ENCODE results near the gene TPX2. TPM values are rescaled to one million over a fixed set of nuclear protein-coding genes. Genes with fewer than 3 reads are reported as not detected.
A peak's percentile ranks its signal among the peaks of the same experiment; 100 is the strongest.

The TPX2 gene
- total RNA-seq: 16.2 and 18.5 TPM in 2 replicates

GRCh38 chr20:31738729-31739549 is at the start of gene TPX2:
TSS of gene TPX2 (plus strand) at chr20:31739290. CDS start at chr20:31757477, 18,187 bp downstream.
- Histone ChIP-seq H3K4me1 (ENCODE audit: insufficient read depth, low read length) (peaks cover 21% of the 10 kb centered on the region), H3K4me2 (ENCODE audit: insufficient read depth, low read length) (peak within 1 kb of the TSS; percentile 94), H3K27me3 (ENCODE audit: insufficient read depth, low read length) (no peaks in the 10 kb centered on the region), H3K36me3 (ENCODE audit: insufficient read depth, low read length) (peaks cover 4% of the 10 kb centered on the region), H2AFZ (ENCODE audit: low read length) (peak within 1 kb of the TSS; percentile 82), H3K9me3 (ENCODE audit: low read depth, low read length) (no peaks in the 10 kb centered on the region), H3K27ac (ENCODE audit: low read depth, low read length) (peak within 1 kb of the TSS; percentile 92), H3K4me3 (ENCODE audit: insufficient read depth, low read length) (peak within 1 kb of the TSS; percentile 83), H3K79me2 (ENCODE audit: insufficient read depth, low read length) (peaks cover 52% of the 10 kb centered on the region), H4K20me1 (ENCODE audit: insufficient read depth, low read length) (no peaks in the 10 kb centered on the region)
- TF ChIP-seq CTCF (IDR thresholded peaks at IDR 0.05; ENCODE audit: extremely low read depth, low read depth, low read length): peak; percentile 4
- DNase-seq (ENCODE audit: insufficient read length, low spot score, missing footprints): peak; percentile 95

- peaks cover 8% of the 10 kb centered on the region for H4K20me1 ChIP-seq (ENCODE audit: insufficient read depth, low read length)
- H3K27ac ChIP-seq (ENCODE audit: low read depth, low read length): no peak overlapping the region
- peaks cover 42% of the 10 kb centered on the region for H3K36me3 ChIP-seq (ENCODE audit: insufficient read depth, low read length)
- H3K9me3 ChIP-seq (ENCODE audit: low read depth, low read length): no peaks in the 10 kb centered on the region
- H3K4me2 ChIP-seq (ENCODE audit: insufficient read depth, low read length): no peak overlapping the region
- H3K4me1 ChIP-seq (ENCODE audit: insufficient read depth, low read length): peaks cover 22% of the 10 kb centered on the region
- no peak for DNase-seq (ENCODE audit: insufficient read length, low spot score, missing footprints)
- H3K27me3 ChIP-seq (ENCODE audit: insufficient read depth, low read length): no peaks in the 10 kb centered on the region
- H3K79me2 ChIP-seq (ENCODE audit: insufficient read depth, low read length): peaks cover 93% of the 10 kb centered on the region
- no peak for TF ChIP-seq CTCF (IDR thresholded peaks at IDR 0.05; ENCODE audit: extremely low read depth, low read depth, low read length)
- H2AFZ ChIP-seq (ENCODE audit: low read length): no peak overlapping the region
- H3K4me3 ChIP-seq (ENCODE audit: insufficient read depth, low read length): no peak overlapping the region
These were observed 48.9 kb upstream of the TPX2 start for GRCh38 chr20:31690124-31690666.

- no peaks in the 10 kb centered on the region for H3K9me3 ChIP-seq (ENCODE audit: low read depth, low read length)
- peaks cover 39% of the 10 kb centered on the region for H3K36me3 ChIP-seq (ENCODE audit: insufficient read depth, low read length)
- H3K4me2 ChIP-seq (ENCODE audit: insufficient read depth, low read length): peak overlapping the region; percentile 45
- H4K20me1 ChIP-seq (ENCODE audit: insufficient read depth, low read length): no peaks in the 10 kb centered on the region
- DNase-seq (ENCODE audit: insufficient read length, low spot score, missing footprints): no peak
- TF ChIP-seq CTCF (IDR thresholded peaks at IDR 0.05; ENCODE audit: extremely low read depth, low read depth, low read length): no peak
- H2AFZ ChIP-seq (ENCODE audit: low read length): no peak overlapping the region
- H3K79me2 ChIP-seq (ENCODE audit: insufficient read depth, low read length): peaks cover 92% of the 10 kb centered on the region
- no peaks in the 10 kb centered on the region for H3K27me3 ChIP-seq (ENCODE audit: insufficient read depth, low read length)
- no peak overlapping the region for H3K4me3 ChIP-seq (ENCODE audit: insufficient read depth, low read length)
- H3K4me1 ChIP-seq (ENCODE audit: insufficient read depth, low read length): peaks cover 36% of the 10 kb centered on the region
- peak overlapping the region; percentile 51 for H3K27ac ChIP-seq (ENCODE audit: low read depth, low read length)
These were observed 47.3 kb upstream of the TPX2 start for GRCh38 chr20:31691646-31692275.

GRCh38 chr20:31693402-31693801 is 45.7 kb upstream of the TPX2 start:
- H3K4me2 ChIP-seq (ENCODE audit: insufficient read depth, low read length): no peak overlapping the region
- H3K27me3 ChIP-seq (ENCODE audit: insufficient read depth, low read length): no peaks in the 10 kb centered on the region
- H3K36me3 ChIP-seq (ENCODE audit: insufficient read depth, low read length): peaks cover 30% of the 10 kb centered on the region
- H4K20me1 ChIP-seq (ENCODE audit: insufficient read depth, low read length): no peaks in the 10 kb centered on the region
- H3K27ac ChIP-seq (ENCODE audit: low read depth, low read length): no peak overlapping the region
- no peak for DNase-seq (ENCODE audit: insufficient read length, low spot score, missing footprints)
- H3K4me3 ChIP-seq (ENCODE audit: insufficient read depth, low read length): no peak overlapping the region
- no peaks in the 10 kb centered on the region for H3K9me3 ChIP-seq (ENCODE audit: low read depth, low read length)
- peaks cover 91% of the 10 kb centered on the region for H3K79me2 ChIP-seq (ENCODE audit: insufficient read depth, low read length)
- no peak overlapping the region for H2AFZ ChIP-seq (ENCODE audit: low read length)
- TF ChIP-seq CTCF (IDR thresholded peaks at IDR 0.05; ENCODE audit: extremely low read depth, low read depth, low read length): no peak
- peaks cover 37% of the 10 kb centered on the region for H3K4me1 ChIP-seq (ENCODE audit: insufficient read depth, low read length)
